LNCAP (cell line): ENCODE measurements around the gene HCAR1.

Experiments used
- CTCF ChIP-seq: fragments of 450-650 bp; IDR thresholded peaks from 2 replicates; pipeline ENCODE4 v1.5.1; 2017; ENCODE audit warnings: mild to moderate bottlenecking

Gene HCAR1

GRCh38 chr12:122691566-122691965 is 39.1 kb downstream of the HCAR1 start:
- no peak for TF ChIP-seq CTCF

GRCh38 chr12:122688291-122688690 is 42.4 kb downstream of the HCAR1 start:
- no peak for TF ChIP-seq CTCF

GRCh38 chr12:122687086-122687485 is 43.6 kb downstream of the HCAR1 start:
- no peak for TF ChIP-seq CTCF

- TF ChIP-seq CTCF: no peak
Observed at GRCh38 chr12:122686538-122686937, 44.1 kb downstream of the HCAR1 start.

GRCh38 chr12:122684297-122684813 is 46.3 kb downstream of the HCAR1 start:
- no peak for TF ChIP-seq CTCF

- no peak for TF ChIP-seq CTCF
Observed at GRCh38 chr12:122681814-122682213, 48.8 kb downstream of the HCAR1 start.
